Activated B cell treated with CpG ODN at 0.5 μM for 24 hours (primary cell): Measurements from ENCODE around the gene KRT23. TPM values are rescaled to one million over a fixed set of nuclear protein-coding genes. Genes with fewer than 3 reads are reported as not detected.

Experiments
- ATAC-seq: fragments of 200-7000 bp; cut with Tn5 transposase; one replicate; pipeline ENCODE4 v1.10.0; 2021; ENCODE audit warnings: low read depth, mild to moderate bottlenecking, moderate library complexity
- CTCF ChIA-PET: fragments of 350-600 bp; sonication (Branson Sonifier 250); formaldehyde crosslinking; loops from one replicate; lab custom pipeline; 2021; ENCODE audit warnings: antibody characterized with exemption; lab: Charles Lee
- POLR2A ChIA-PET: fragments of 350-600 bp; sonication (Branson Sonifier 250); formaldehyde crosslinking; loops from one replicate; lab custom pipeline; 2021; ENCODE audit warnings: antibody characterized with exemption; lab: Charles Lee
- DNase-seq: peaks from one replicate; pipeline ENCODE4 v3.0.0; 2022
- H3K27ac Mint-ChIP-seq: one replicate; pipeline ENCODE4 v1.8.0; 2020; ENCODE audit warnings: mixed read lengths
- H3K27me3 Mint-ChIP-seq: one replicate; pipeline ENCODE4 v1.8.0; 2021; ENCODE audit warnings: mixed read lengths
- H3K36me3 Mint-ChIP-seq: one replicate; pipeline ENCODE4 v1.8.0; 2021; ENCODE audit warnings: low read depth, mixed read lengths
- H3K4me1 Mint-ChIP-seq: one replicate; pipeline ENCODE4 v1.8.0; 2021; ENCODE audit warnings: mixed read lengths
- H3K4me3 Mint-ChIP-seq: one replicate; pipeline ENCODE4 v1.8.0; 2020; ENCODE audit warnings: mild to moderate bottlenecking, mixed read lengths
- H3K9me3 Mint-ChIP-seq: one replicate; pipeline ENCODE4 v1.8.0; 2020; ENCODE audit warnings: mixed read lengths
- CTCF ChIP-seq: fragments of 200-600 bp; IDR thresholded peaks from one replicate; pipeline ENCODE4 v1.8.0; 2022; ENCODE audit warnings: antibody characterized with exemption, mild to moderate bottlenecking
- intact Hi-C: fragments of 100-400 bp; cut with micrococcal nuclease; formaldehyde crosslinking; loops from one replicate; pipeline ENCODE4 v1.15.1; 2024
- total RNA-seq: library from RNA; stranded (reverse); gene quantifications from 2 replicates; pipeline ENCODE4 v1.2.3, GENCODE V29; 2022

The KRT23 gene
- total RNA-seq, 1 donor from 2014 or later, result not detected

GRCh38 chr17:40966848-40967247 lies 29.4 kb upstream of the KRT23 start, which contains the start of gene KRT39:
Gene KRT39 (minus strand): TSS chr17:40966948. CDS start chr17:40966856, 92 bp downstream.
- intact Hi-C loops, result no loop called here
- Mint-ChIP-seq H3K9me3 (no peaks in the 10 kb centered on the region), H3K4me3 (no peak within 1 kb of the TSS), H3K4me1 (no peaks in the 10 kb centered on the region), H3K27me3 (peaks cover 19% of the 10 kb centered on the region), H3K36me3 (no peaks in the 10 kb centered on the region), H3K27ac (no peak within 1 kb of the TSS)
- ChIA-PET CTCF (no interaction called here), POLR2A (no interaction called here)
- DNase-seq (no peak), ATAC-seq (no peak)
- no peak for TF ChIP-seq CTCF

GRCh38 chr17:40963838-40964237 lies 26.4 kb upstream of the KRT23 start:
- ATAC-seq, result no peak
- POLR2A ChIA-PET, result no interaction called here

GRCh38 chr17:40962059-40962561 lies 24.7 kb upstream of the KRT23 start:
- no peak for DNase-seq
- Mint-ChIP-seq H3K4me3 (no peak overlapping the region), H3K27me3 (peaks cover 13% of the 10 kb centered on the region), H3K27ac (no peak overlapping the region), H3K36me3 (no peaks in the 10 kb centered on the region), H3K9me3 (no peaks in the 10 kb centered on the region), H3K4me1 (no peaks in the 10 kb centered on the region)
- CTCF ChIA-PET, result interaction anchor here (1.1 kb wide), 1 partner anchor 8 kb away, joined by 3 read pairs; no protein-coding TSS in a partner anchor
- intact Hi-C loops, result no loop called here
- TF ChIP-seq CTCF, result no peak
- ATAC-seq, result no peak
- POLR2A ChIA-PET, result no interaction called here

More at GRCh38 chr17:40963838-40964237, 26.4 kb upstream of the KRT23 start:
- peaks cover 19% of the 10 kb centered on the region for H3K27me3 Mint-ChIP-seq
- H3K9me3 Mint-ChIP-seq, result no peaks in the 10 kb centered on the region
- CTCF ChIA-PET, result interaction anchor here (1.0 to 1.7 kb wide), 2 partner anchors 23 to 25 kb away, joined by 3 to 4 read pairs; no protein-coding TSS in a partner anchor
- H3K36me3 Mint-ChIP-seq, result no peaks in the 10 kb centered on the region
- no peak for TF ChIP-seq CTCF
- H3K4me1 Mint-ChIP-seq, result no peaks in the 10 kb centered on the region
- no peak for DNase-seq
- H3K4me3 Mint-ChIP-seq, result no peak overlapping the region
- intact Hi-C loops, result no loop called here
- no peak overlapping the region for H3K27ac Mint-ChIP-seq

- H3K9me3 Mint-ChIP-seq, result no peaks in the 10 kb centered on the region
- CTCF ChIA-PET, result interaction anchor here (1.1 kb wide), 1 partner anchor 9 kb away, joined by 3 read pairs; no protein-coding TSS in a partner anchor
- H3K27ac Mint-ChIP-seq, result no peak overlapping the region
- H3K4me3 Mint-ChIP-seq, result no peak overlapping the region
- H3K27me3 Mint-ChIP-seq, result peaks cover 13% of the 10 kb centered on the region
- TF ChIP-seq CTCF, result no peak
- H3K36me3 Mint-ChIP-seq, result no peaks in the 10 kb centered on the region
- DNase-seq, result no peak
- H3K4me1 Mint-ChIP-seq, result no peaks in the 10 kb centered on the region
- POLR2A ChIA-PET, result no interaction called here
- no peak for ATAC-seq
- intact Hi-C loops, result no loop called here
These were observed 24.1 kb upstream of the KRT23 start for GRCh38 chr17:40961591-40961990.

- H3K9me3 Mint-ChIP-seq, result no peaks in the 10 kb centered on the region
- no peak overlapping the region for H3K4me3 Mint-ChIP-seq
- intact Hi-C loops, result no loop called here
- no peak for TF ChIP-seq CTCF
- H3K36me3 Mint-ChIP-seq, result no peaks in the 10 kb centered on the region
- POLR2A ChIA-PET, result interaction anchor here (0.7 kb wide), 1 partner anchor 9 kb away, joined by 4 read pairs; no protein-coding TSS in a partner anchor
- DNase-seq (no peak), ATAC-seq (no peak)
- CTCF ChIA-PET, result no interaction called here
- H3K27ac Mint-ChIP-seq, result no peak overlapping the region
- H3K27me3 Mint-ChIP-seq, result peaks cover 14% of the 10 kb centered on the region
- no peaks in the 10 kb centered on the region for H3K4me1 Mint-ChIP-seq
These were observed 22.7 kb upstream of the KRT23 start for GRCh38 chr17:40960144-40960543.
